DOHH2 (cell line): ENCODE measurements around the gene KLK5.

Source experiments
- H3F3A ChIP-seq: fragments of 200-600 bp; sonication (generic), shearing (Covaris generic); 2 replicates; pipeline ENCODE4 v1.6.0; 2016; ENCODE audit warnings: antibody characterized with exemption, mild to moderate bottlenecking; ENCODE audit not compliant: control insufficient read depth, insufficient read depth
- H3K27ac ChIP-seq: fragments of 200-600 bp; sonication (generic); 2 replicates; pipeline ENCODE4 v1.5.1; 2014; ENCODE audit warnings: low read depth, mild to moderate bottlenecking, low read length, moderate library complexity
- H3K27me3 ChIP-seq: fragments of 200-600 bp; sonication (generic); 2 replicates; pipeline ENCODE4 v1.6.1; 2014; ENCODE audit warnings: mild to moderate bottlenecking, low read length, mixed read lengths; ENCODE audit not compliant: control insufficient read depth
- H3K36me3 ChIP-seq: fragments of 200-600 bp; sonication (generic); 2 replicates; pipeline ENCODE4 v1.6.1; 2014; ENCODE audit warnings: mild to moderate bottlenecking, low read length, moderate library complexity, mixed read lengths; ENCODE audit not compliant: control insufficient read depth
- H3K4me1 ChIP-seq: fragments of 200-600 bp; sonication (generic); 2 replicates; pipeline ENCODE4 v1.6.1; 2014; ENCODE audit warnings: mild to moderate bottlenecking, low read length, mixed read lengths; ENCODE audit not compliant: control insufficient read depth
- H3K4me2 ChIP-seq: fragments of 200-600 bp; sonication (generic); 2 replicates; pipeline ENCODE4 v1.6.0; 2014; ENCODE audit warnings: mild to moderate bottlenecking, low read length, moderate library complexity
- H3K4me3 ChIP-seq: fragments of 200-600 bp; sonication (generic); 2 replicates; pipeline ENCODE4 v1.5.1; 2014; ENCODE audit warnings: mild to moderate bottlenecking, low read length, mixed read lengths
- H3K79me2 ChIP-seq: fragments of 200-600 bp; sonication (generic); 2 replicates; pipeline ENCODE4 v1.6.1; 2014; ENCODE audit warnings: mild to moderate bottlenecking, low read length, mixed read lengths; ENCODE audit not compliant: control insufficient read depth
- H3K9me2 ChIP-seq: fragments of 200-600 bp; sonication (generic); replicated peaks from 2 replicates; pipeline ENCODE4 v1.6.1; 2014; ENCODE audit warnings: mild to moderate bottlenecking, low read length, mixed read lengths; ENCODE audit not compliant: control insufficient read depth
- H3K9me3 ChIP-seq: fragments of 200-600 bp; sonication (generic); 2 replicates; pipeline ENCODE4 v1.6.1; 2014; ENCODE audit warnings: antibody characterized with exemption, low read length, mixed read lengths; ENCODE audit not compliant: control insufficient read depth, insufficient read depth
- H4K20me1 ChIP-seq: fragments of 200-600 bp; sonication (generic); 2 replicates; pipeline ENCODE4 v1.6.0; 2014; ENCODE audit warnings: low read depth, mild to moderate bottlenecking, antibody characterized with exemption, low read length, moderate library complexity; ENCODE audit not compliant: control insufficient read depth, insufficient read depth
- EZH2phosphoT487 ChIP-seq: fragments of 200-600 bp; sonication (generic); IDR thresholded peaks from 2 replicates; pipeline ENCODE4 v1.6.1; 2017; ENCODE audit warnings: borderline replicate concordance, mild to moderate bottlenecking, antibody characterized with exemption, low read length, moderate library complexity, mixed read lengths
- TF ChIP-seq, protein P1 (sequence below): fragments of 200-600 bp; sonication (generic); IDR thresholded peaks from one replicate; pipeline ENCODE4 v1.5.1; 2014; ENCODE audit warnings: antibody characterized with exemption, mild to moderate bottlenecking, low read depth, low read length; ENCODE audit not compliant: poor library complexity, severe bottlenecking

KLK5 gene

DNA sequence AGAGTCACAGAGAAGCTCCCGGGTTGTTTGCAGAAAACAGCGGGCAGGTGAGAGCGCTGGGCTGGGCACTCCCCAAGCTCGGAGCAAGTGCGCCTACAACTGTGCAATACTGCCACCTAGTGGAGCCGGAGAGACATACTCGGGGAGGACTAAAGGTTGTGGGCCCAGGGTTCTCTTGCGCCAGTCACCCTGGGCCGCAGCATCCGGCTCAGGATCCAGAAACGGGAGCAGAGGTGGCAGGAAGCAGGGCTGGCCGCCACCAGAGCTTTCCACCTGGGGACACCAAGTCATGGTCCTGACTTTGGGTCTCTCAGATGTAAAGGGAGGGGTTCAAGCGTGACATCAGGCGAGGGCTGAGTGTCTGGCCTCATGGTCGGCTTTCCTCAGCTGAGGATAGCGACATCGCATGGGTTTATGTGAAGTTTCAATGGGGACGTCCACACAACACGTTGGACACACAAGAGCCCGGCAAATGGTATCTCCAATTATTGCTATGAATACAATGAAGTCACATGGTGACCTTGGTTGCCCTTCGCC, 30.5 kb downstream of the KLK5 start:
- H3K79me2 ChIP-seq, result no peaks in the 10 kb centered on the region
- H3K4me3 ChIP-seq, result no peak overlapping the region
- no peak overlapping the region for H3K27ac ChIP-seq
- H3K27me3 ChIP-seq, result peaks cover 9% of the 10 kb centered on the region
- no peaks in the 10 kb centered on the region for H4K20me1 ChIP-seq
- H3K4me1 ChIP-seq, result peaks cover 4% of the 10 kb centered on the region
- no peaks in the 10 kb centered on the region for H3K9me3 ChIP-seq
- H3K4me2 ChIP-seq, result no peak overlapping the region
- TF ChIP-seq, protein P1, sequence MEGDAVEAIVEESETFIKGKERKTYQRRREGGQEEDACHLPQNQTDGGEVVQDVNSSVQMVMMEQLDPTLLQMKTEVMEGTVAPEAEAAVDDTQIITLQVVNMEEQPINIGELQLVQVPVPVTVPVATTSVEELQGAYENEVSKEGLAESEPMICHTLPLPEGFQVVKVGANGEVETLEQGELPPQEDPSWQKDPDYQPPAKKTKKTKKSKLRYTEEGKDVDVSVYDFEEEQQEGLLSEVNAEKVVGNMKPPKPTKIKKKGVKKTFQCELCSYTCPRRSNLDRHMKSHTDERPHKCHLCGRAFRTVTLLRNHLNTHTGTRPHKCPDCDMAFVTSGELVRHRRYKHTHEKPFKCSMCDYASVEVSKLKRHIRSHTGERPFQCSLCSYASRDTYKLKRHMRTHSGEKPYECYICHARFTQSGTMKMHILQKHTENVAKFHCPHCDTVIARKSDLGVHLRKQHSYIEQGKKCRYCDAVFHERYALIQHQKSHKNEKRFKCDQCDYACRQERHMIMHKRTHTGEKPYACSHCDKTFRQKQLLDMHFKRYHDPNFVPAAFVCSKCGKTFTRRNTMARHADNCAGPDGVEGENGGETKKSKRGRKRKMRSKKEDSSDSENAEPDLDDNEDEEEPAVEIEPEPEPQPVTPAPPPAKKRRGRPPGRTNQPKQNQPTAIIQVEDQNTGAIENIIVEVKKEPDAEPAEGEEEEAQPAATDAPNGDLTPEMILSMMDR, result peak; percentile 87
- no peak for TF ChIP-seq EZH2phosphoT487
- H3F3A ChIP-seq, result no peaks in the 10 kb centered on the region
- H3K9me2 ChIP-seq, result no peaks in the 10 kb centered on the region
- H3K36me3 ChIP-seq, result no peaks in the 10 kb centered on the region

DNA sequence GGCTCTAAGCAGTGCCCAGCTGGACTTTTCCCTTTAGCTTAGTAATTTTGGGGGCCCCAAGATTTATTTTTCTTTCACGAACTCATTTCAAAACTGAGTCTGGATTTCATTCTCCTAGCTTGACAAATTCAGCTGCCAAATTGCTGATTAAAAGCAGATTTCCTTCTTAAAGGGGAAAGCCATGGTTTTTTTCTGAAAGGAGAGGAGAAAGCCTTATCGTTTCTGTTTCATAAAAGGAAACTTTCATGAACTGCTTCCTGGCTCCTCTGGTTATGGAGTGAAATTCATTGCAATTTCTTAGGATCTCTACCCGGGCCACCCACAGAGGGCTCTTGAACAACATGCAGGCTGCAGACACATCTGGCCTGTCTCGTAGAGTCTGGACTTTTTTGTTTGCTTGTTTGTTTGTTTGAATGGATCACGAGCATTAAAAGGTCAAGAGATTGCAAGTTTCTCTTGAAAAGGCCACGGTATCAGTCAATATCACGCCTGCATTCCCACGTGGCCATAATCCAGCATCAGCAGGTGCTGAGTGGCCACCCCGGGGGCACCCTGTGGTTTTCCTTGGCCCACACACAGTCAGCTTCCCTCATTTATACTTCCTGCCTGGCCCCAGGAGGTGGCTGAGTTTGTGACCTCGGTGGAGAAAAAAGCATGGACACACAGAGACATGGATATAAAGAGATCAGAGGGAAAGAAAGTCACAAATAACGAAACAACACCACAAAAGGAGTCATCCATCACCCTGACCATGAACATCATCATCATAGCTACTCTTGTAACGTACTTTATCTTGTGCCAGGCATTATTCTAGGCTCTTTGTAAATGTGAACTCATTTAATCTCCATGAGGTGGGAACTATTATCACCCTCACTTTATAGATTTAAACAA, 31.2 kb downstream of the KLK5 start:
- Histone ChIP-seq H3K9me2 (no peaks in the 10 kb centered on the region), H4K20me1 (no peaks in the 10 kb centered on the region), H3K9me3 (no peaks in the 10 kb centered on the region), H3K36me3 (no peaks in the 10 kb centered on the region), H3K27me3 (peaks cover 12% of the 10 kb centered on the region), H3K27ac (no peak overlapping the region), H3K4me3 (no peak overlapping the region), H3F3A (no peaks in the 10 kb centered on the region), H3K4me2 (no peak overlapping the region), H3K4me1 (peaks cover 4% of the 10 kb centered on the region), H3K79me2 (no peaks in the 10 kb centered on the region)
- TF ChIP-seq, protein P1, result no peak
- TF ChIP-seq EZH2phosphoT487, result no peak

DNA sequence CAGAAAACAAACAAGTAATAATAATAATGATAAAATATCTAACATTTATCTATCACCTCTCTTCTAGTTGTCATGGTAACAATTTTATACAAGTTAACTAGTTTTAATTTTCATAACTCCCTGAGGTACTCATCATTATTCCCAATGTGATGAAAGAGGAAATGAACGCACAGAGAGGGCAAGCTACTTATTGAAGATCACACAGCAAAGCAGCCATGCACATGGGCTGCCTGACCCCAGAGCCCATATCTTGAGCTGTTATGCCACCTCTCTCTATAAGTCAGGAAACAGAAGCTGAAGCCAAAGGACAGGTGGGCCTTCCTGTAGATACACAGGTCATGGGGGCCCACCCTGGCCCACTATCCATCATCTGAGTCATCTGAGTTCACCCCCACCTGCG, 36.8 kb downstream of the KLK5 start:
- peaks cover 20% of the 10 kb centered on the region for H3K27me3 ChIP-seq
- H3F3A ChIP-seq, result no peaks in the 10 kb centered on the region
- H3K79me2 ChIP-seq, result no peaks in the 10 kb centered on the region
- no peaks in the 10 kb centered on the region for H3K4me1 ChIP-seq
- no peak overlapping the region for H3K4me3 ChIP-seq
- H3K4me2 ChIP-seq, result no peak overlapping the region
- H3K27ac ChIP-seq, result no peak overlapping the region
- H3K9me2 ChIP-seq, result no peaks in the 10 kb centered on the region
- H3K9me3 ChIP-seq, result no peaks in the 10 kb centered on the region
- no peaks in the 10 kb centered on the region for H4K20me1 ChIP-seq
- no peak for TF ChIP-seq EZH2phosphoT487
- TF ChIP-seq, protein P1, result no peak
- H3K36me3 ChIP-seq, result no peaks in the 10 kb centered on the region
